WTC11 (cell line): ENCODE data around the gene CHD6. TPM values are rescaled to one million over a fixed set of nuclear protein-coding genes. Genes with fewer than 3 reads are reported as not detected.

ENCODE experiments used
- ATAC-seq: fragments of 200-7000 bp; cut with Tn5 transposase; 2 replicates; pipeline ENCODE4 v1.10.0; 2021; ENCODE audit warnings: mild to moderate bottlenecking, moderate library complexity
- CTCF ChIA-PET: fragments of 300-600 bp; sonication (Branson Sonifier 250); formaldehyde crosslinking; loops from one replicate; lab custom pipeline; 2021; ENCODE audit warnings: antibody characterized with exemption; lab: Charles Lee
- POLR2A ChIA-PET: fragments of 350-600 bp; sonication (Branson Sonifier 250); formaldehyde crosslinking; loops from one replicate; lab custom pipeline; 2021; ENCODE audit warnings: antibody characterized with exemption; lab: Charles Lee
- DNase-seq: peaks from one replicate; pipeline ENCODE4 v3.0.0; 2021; ENCODE audit warnings: low spot score
- H3K27ac Mint-ChIP-seq: 2 replicates; pipeline ENCODE4 v1.8.0; 2021; ENCODE audit warnings: mixed read lengths
- H3K27me3 Mint-ChIP-seq: 2 replicates; pipeline ENCODE4 v1.8.0; 2021; ENCODE audit warnings: low read depth, mild to moderate bottlenecking, moderate library complexity, mixed read lengths
- H3K36me3 Mint-ChIP-seq: 2 replicates; pipeline ENCODE4 v1.8.0; 2021; ENCODE audit warnings: mixed read lengths
- H3K4me1 Mint-ChIP-seq: 2 replicates; pipeline ENCODE4 v1.8.0; 2022; ENCODE audit warnings: mixed read lengths
- H3K4me3 Mint-ChIP-seq: 2 replicates; pipeline ENCODE4 v1.8.0; 2021; ENCODE audit warnings: mild to moderate bottlenecking, moderate library complexity, mixed read lengths
- H3K9me3 Mint-ChIP-seq: 2 replicates; pipeline ENCODE4 v1.8.0; 2021; ENCODE audit warnings: mixed read lengths
- CREB1 ChIP-seq: sonication (generic); formaldehyde crosslinking; IDR thresholded peaks from 2 replicates; pipeline ENCODE4 v1.8.0; 2023; ENCODE audit warnings: mild to moderate bottlenecking, missing genetic modification reagents
- CREM ChIP-seq: sonication (generic); formaldehyde crosslinking; IDR thresholded peaks from 2 replicates; pipeline ENCODE4 v1.8.1; 2022; ENCODE audit warnings: mild to moderate bottlenecking, missing genetic modification reagents, moderate library complexity
- E2F5 ChIP-seq: sonication (generic); formaldehyde crosslinking; IDR thresholded peaks from 2 replicates; pipeline ENCODE4 v1.8.1; 2022; ENCODE audit warnings: mild to moderate bottlenecking, moderate library complexity, missing genetic modification reagents
- ETV6 ChIP-seq: sonication (generic); formaldehyde crosslinking; IDR thresholded peaks from 2 replicates; pipeline ENCODE4 v1.8.1; 2022; ENCODE audit warnings: mild to moderate bottlenecking, missing genetic modification reagents
- FOXP1 ChIP-seq: sonication (generic); formaldehyde crosslinking; IDR thresholded peaks from 2 replicates; pipeline ENCODE4 v1.8.0; 2022; ENCODE audit warnings: missing genetic modification reagents, mild to moderate bottlenecking, moderate library complexity, borderline replicate concordance
- NFYB ChIP-seq: sonication (generic); formaldehyde crosslinking; conservative IDR thresholded peaks from 2 replicates; pipeline ENCODE4 v1.8.0; 2022; ENCODE audit warnings: low read depth, missing genetic modification reagents
- NR3C1 ChIP-seq: sonication (generic); formaldehyde crosslinking; conservative IDR thresholded peaks from 2 replicates; pipeline ENCODE4 v1.8.1; 2023; ENCODE audit warnings: low read depth, mild to moderate bottlenecking, missing genetic modification reagents
- PRDM15 ChIP-seq: sonication (generic); formaldehyde crosslinking; IDR thresholded peaks from 2 replicates; pipeline ENCODE4 v1.8.0; 2022; ENCODE audit warnings: missing genetic modification reagents
- PRRX2 ChIP-seq: fragments of 250-450 bp; sonication (Bioruptor Pico); IDR thresholded peaks from 2 replicates; pipeline ENCODE4 v1.8.0; 2021; ENCODE audit warnings: mild to moderate bottlenecking
- RELA ChIP-seq: sonication (generic); formaldehyde crosslinking; IDR thresholded peaks from 2 replicates; pipeline ENCODE4 v1.8.1; 2022; ENCODE audit warnings: missing genetic modification reagents, mild to moderate bottlenecking, borderline replicate concordance
- SOX15 ChIP-seq: fragments of 250-450 bp; sonication (Bioruptor Pico); IDR thresholded peaks from 2 replicates; pipeline ENCODE4 v1.9.0; 2021; ENCODE audit warnings: mild to moderate bottlenecking
- STAT6 ChIP-seq: sonication (generic); formaldehyde crosslinking; conservative IDR thresholded peaks from 2 replicates; pipeline ENCODE4 v1.8.1; 2023; ENCODE audit warnings: mild to moderate bottlenecking, low read depth, missing genetic modification reagents, moderate library complexity
- TEAD4 ChIP-seq: sonication (generic); formaldehyde crosslinking; IDR thresholded peaks from 2 replicates; pipeline ENCODE4 v1.8.0; 2022; ENCODE audit warnings: mild to moderate bottlenecking, missing genetic modification reagents
- ZBTB21 ChIP-seq: sonication (generic); formaldehyde crosslinking; IDR thresholded peaks from 2 replicates; pipeline ENCODE4 v1.8.1; 2023; ENCODE audit warnings: mild to moderate bottlenecking, missing genetic modification reagents, borderline replicate concordance
- ZMAT4 ChIP-seq: fragments of 250-450 bp; sonication (Bioruptor Pico); IDR thresholded peaks from 2 replicates; pipeline ENCODE4 v1.9.0; 2021; ENCODE audit warnings: mild to moderate bottlenecking
- ZNF232 ChIP-seq: sonication (generic); formaldehyde crosslinking; IDR thresholded peaks from 2 replicates; pipeline ENCODE4 v1.8.0; 2022; ENCODE audit warnings: mild to moderate bottlenecking, missing genetic modification reagents
- ZNF317 ChIP-seq: sonication (generic); formaldehyde crosslinking; IDR thresholded peaks from 2 replicates; pipeline ENCODE4 v1.8.1; 2023; ENCODE audit warnings: low read depth, mild to moderate bottlenecking, moderate library complexity, missing genetic modification reagents, borderline replicate concordance
- ZNF423 ChIP-seq: fragments of 250-450 bp; sonication (Bioruptor Pico); IDR thresholded peaks from 2 replicates; pipeline ENCODE4 v2.1.2; 2022; ENCODE audit warnings: mild to moderate bottlenecking, moderate library complexity
- ZNF425 ChIP-seq: fragments of 250-450 bp; sonication (Bioruptor Pico); conservative IDR thresholded peaks from 2 replicates; pipeline ENCODE4 v1.9.0; 2021; ENCODE audit warnings: mild to moderate bottlenecking
- ZNF671 ChIP-seq: fragments of 250-450 bp; sonication (Bioruptor Pico); IDR thresholded peaks from 2 replicates; pipeline ENCODE4 v1.8.0; 2021; ENCODE audit warnings: mild to moderate bottlenecking
- total RNA-seq: library from RNA; stranded (reverse); gene quantifications from 3 replicates; pipeline ENCODE4 v1.2.3, GENCODE V29; 2021
- TF ChIP-seq, protein P1 (sequence below): sonication (generic); formaldehyde crosslinking; IDR thresholded peaks from 2 replicates; pipeline ENCODE4 v1.8.1; 2023; ENCODE audit warnings: mild to moderate bottlenecking, missing genetic modification reagents, moderate library complexity

Gene CHD6
- total RNA-seq, 1 experiment from 2014 or later, result 52.1 TPM

GRCh38 chr20:41393705-41394066, 224.5 kb downstream of the CHD6 start:
- Mint-ChIP-seq H3K27ac (no peak overlapping the region), H3K27me3 (no peaks in the 10 kb centered on the region; the same call in 1 of the 2 replicates), H3K36me3 (no peaks in the 10 kb centered on the region), H3K9me3 (no peaks in the 10 kb centered on the region), H3K4me3 (no peak overlapping the region), H3K4me1 (peaks cover 15% of the 10 kb centered on the region)
- TF ChIP-seq PRDM15 (CRISPR knock-in tag) (no peak), FOXP1 (CRISPR knock-in tag) (no peak)
- DNase-seq (no peak), ATAC-seq (no peak)
- ChIA-PET POLR2A (no interaction called here), CTCF (no interaction called here)

DNA sequence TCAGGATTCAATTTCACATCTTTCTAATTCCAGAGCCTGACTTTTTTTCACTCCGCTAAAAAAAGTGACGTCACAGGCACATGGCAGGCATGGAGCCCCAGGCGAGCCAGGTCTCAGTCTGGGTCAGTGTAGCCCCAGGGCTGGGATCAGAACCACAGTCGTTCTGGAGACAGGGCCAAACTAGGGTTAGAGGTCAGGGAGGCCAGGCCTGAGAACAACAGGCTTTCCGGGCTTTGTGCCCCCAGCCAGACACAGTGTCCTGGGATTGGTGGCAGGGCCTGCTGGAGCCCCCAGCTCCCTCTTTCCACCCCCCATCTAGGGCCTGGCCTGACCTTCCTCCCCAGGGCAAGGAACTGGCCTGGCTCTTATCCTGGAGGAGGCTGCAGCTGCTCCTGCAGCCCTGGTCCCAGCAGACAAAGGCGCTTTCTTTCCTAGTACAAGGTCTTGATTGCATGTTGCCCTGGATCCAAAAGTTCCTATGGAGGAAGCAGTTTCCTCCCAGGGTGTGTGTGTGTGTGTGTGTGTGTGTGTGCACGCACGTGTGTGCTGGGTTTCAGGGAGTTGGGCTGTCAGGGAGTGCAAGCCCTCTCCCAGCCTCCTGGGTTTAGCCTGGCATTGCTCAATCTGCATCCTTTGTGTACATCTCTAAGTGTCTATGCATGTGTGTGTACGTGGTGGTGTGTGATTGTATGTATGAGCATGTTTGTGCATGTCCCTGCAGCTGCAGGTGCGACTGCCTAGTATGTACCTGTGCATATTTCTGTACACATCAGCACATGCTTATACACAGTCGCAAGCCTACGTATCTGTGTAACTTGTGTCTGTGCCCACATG, 225.1 kb downstream of the CHD6 start:
- POLR2A ChIA-PET, result interaction anchor here (0.6 kb wide), 1 partner anchor 78 kb away, joined by 3 read pairs; no protein-coding TSS in a partner anchor
- CTCF ChIA-PET, result no interaction called here
- H3K4me3 Mint-ChIP-seq, result no peak overlapping the region
- H3K9me3 Mint-ChIP-seq, result no peaks in the 10 kb centered on the region
- no peaks in the 10 kb centered on the region for H3K36me3 Mint-ChIP-seq
- H3K27me3 Mint-ChIP-seq, result no peaks in the 10 kb centered on the region; the same call in 1 of the 2 replicates
- peaks cover 18% of the 10 kb centered on the region for H3K4me1 Mint-ChIP-seq
- no peak for DNase-seq
- ATAC-seq, result no peak
- no peak overlapping the region for H3K27ac Mint-ChIP-seq
- TF ChIP-seq FOXP1 (CRISPR knock-in tag), result no peak
- no peak for TF ChIP-seq CREB1 (CRISPR knock-in tag)
- no peak for TF ChIP-seq ETV6 (CRISPR knock-in tag)
- TF ChIP-seq ZNF425 (CRISPR knock-in tag), result no peak
- no peak for TF ChIP-seq STAT6 (CRISPR knock-in tag)
- no peak for TF ChIP-seq NFYB
- no peak for TF ChIP-seq TEAD4
- no peak for TF ChIP-seq PRRX2 (CRISPR knock-in tag)
- TF ChIP-seq E2F5 (CRISPR knock-in tag), result no peak
- TF ChIP-seq SOX15, result no peak
- TF ChIP-seq NR3C1 (CRISPR knock-in tag), result no peak
- TF ChIP-seq ZNF671 (CRISPR knock-in tag), result no peak
- no peak for TF ChIP-seq ZMAT4 (CRISPR knock-in tag)
- TF ChIP-seq CREM (CRISPR knock-in tag), result no peak
- TF ChIP-seq, protein P1, sequence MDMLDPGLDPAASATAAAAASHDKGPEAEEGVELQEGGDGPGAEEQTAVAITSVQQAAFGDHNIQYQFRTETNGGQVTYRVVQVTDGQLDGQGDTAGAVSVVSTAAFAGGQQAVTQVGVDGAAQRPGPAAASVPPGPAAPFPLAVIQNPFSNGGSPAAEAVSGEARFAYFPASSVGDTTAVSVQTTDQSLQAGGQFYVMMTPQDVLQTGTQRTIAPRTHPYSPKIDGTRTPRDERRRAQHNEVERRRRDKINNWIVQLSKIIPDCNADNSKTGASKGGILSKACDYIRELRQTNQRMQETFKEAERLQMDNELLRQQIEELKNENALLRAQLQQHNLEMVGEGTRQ (CRISPR knock-in tag), result no peak
- TF ChIP-seq ZNF317 (CRISPR knock-in tag), result no peak
- no peak for TF ChIP-seq ZNF232 (CRISPR knock-in tag)
- TF ChIP-seq RELA (CRISPR knock-in tag), result no peak
- TF ChIP-seq ZNF423, result no peak
- TF ChIP-seq ZBTB21, result no peak
